ENCODE data around the gene UNC5A.

UNC5A gene

DNA sequence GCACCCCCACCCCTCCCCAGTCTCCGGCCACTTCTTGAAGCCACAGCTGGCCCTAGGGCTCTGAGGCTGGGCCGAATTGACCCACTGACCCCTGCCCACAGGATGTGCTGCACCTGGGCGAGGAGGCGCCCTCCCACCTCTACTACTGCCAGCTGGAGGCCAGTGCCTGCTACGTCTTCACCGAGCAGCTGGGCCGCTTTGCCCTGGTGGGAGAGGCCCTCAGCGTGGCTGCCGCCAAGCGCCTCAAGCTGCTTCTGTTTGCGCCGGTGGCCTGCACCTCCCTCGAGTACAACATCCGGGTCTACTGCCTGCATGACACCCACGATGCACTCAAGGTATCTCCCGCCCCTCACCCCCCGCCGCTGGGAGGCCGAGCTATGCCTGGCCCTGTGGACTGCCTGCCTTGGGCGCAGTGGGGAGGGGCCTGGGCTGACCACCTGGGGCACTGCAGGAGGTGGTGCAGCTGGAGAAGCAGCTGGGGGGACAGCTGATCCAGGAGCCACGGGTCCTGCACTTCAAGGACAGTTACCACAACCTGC lies 67.5 kb downstream of the UNC5A start:
- Histone ChIP-seq H3K27me3 (replicated peaks in 2 of 5; ENCODE audit: control insufficient read depth in 4 of 5, insufficient read depth in 5 of 5, low read length in 4 of 5) (peaks cover 0 to 55% (median 10%) of the 10 kb centered on the region in 5 experiments), H3K4me3 (ENCODE audit: control insufficient read depth in 1 of 7, extremely low read depth in 1 of 7, insufficient read depth in 4 of 7, low read depth in 2 of 7, low read length in 6 of 7) (no peak overlapping the region), H3K27ac (ENCODE audit: insufficient read depth in 1 of 2, low read depth in 1 of 2, low read length in 2 of 2, poor library complexity in 1 of 2, severe bottlenecking in 2 of 2) (no peak overlapping the region), H3K36me3 (ENCODE audit: control insufficient read depth in 4 of 4, insufficient read depth in 4 of 4, low read length in 3 of 4) (no peaks in the 10 kb centered on the region), H3K4me1 (ENCODE audit: control extremely low read depth in 1 of 4, control insufficient read depth in 4 of 4, insufficient read depth in 4 of 4, low read length in 3 of 4) (peaks cover 0 to 18% (median 13%) of the 10 kb centered on the region in 4 experiments), H3K9me3 (ENCODE audit: control extremely low read depth in 1 of 5, control insufficient read depth in 4 of 5, insufficient read depth in 2 of 5, low read depth in 1 of 5, low read length in 4 of 5) (peaks cover 0 to 5% (median 0%) of the 10 kb centered on the region in 5 experiments)
- DNase-seq: no peak
- WGBS (ENCODE audit: insufficient coverage): 93% methylated on average over 20 of the region's 21 CpGs
- CTCF ChIA-PET: interaction anchor here (1.4 kb wide), 1 partner anchor 10 kb away, joined by 3 read pairs; no protein-coding TSS in a partner anchor
- POLR2A ChIA-PET: no interaction called here

GRCh38 chr5:176878463-176878862 lies 68.1 kb downstream of the UNC5A start:
- ChIA-PET POLR2A (no interaction called here), CTCF (interaction anchor here (1.4 kb wide), 1 partner anchor 11 kb away, joined by 3 read pairs; no protein-coding TSS in a partner anchor)
- no peak for DNase-seq
- Histone ChIP-seq H3K27me3 (replicated peaks in 2 of 5; ENCODE audit: control insufficient read depth in 4 of 5, insufficient read depth in 5 of 5, low read length in 4 of 5) (peaks cover 0 to 55% (median 10%) of the 10 kb centered on the region in 5 experiments), H3K36me3 (ENCODE audit: control insufficient read depth in 4 of 4, insufficient read depth in 4 of 4, low read length in 3 of 4) (no peaks in the 10 kb centered on the region), H3K27ac (ENCODE audit: insufficient read depth in 1 of 2, low read depth in 1 of 2, low read length in 2 of 2, poor library complexity in 1 of 2, severe bottlenecking in 2 of 2) (no peak overlapping the region), H3K4me3 (ENCODE audit: control insufficient read depth in 1 of 7, extremely low read depth in 1 of 7, insufficient read depth in 4 of 7, low read depth in 2 of 7, low read length in 6 of 7) (no peak overlapping the region), H3K9me3 (ENCODE audit: control extremely low read depth in 1 of 5, control insufficient read depth in 4 of 5, insufficient read depth in 2 of 5, low read depth in 1 of 5, low read length in 4 of 5) (peaks cover 0 to 5% (median 0%) of the 10 kb centered on the region in 5 experiments), H3K4me1 (ENCODE audit: control extremely low read depth in 1 of 4, control insufficient read depth in 4 of 4, insufficient read depth in 4 of 4, low read length in 3 of 4) (peaks cover 0 to 18% (median 13%) of the 10 kb centered on the region in 4 experiments)
- WGBS (ENCODE audit: insufficient coverage): 94% methylated on average over 8 of the region's 12 CpGs

DNA sequence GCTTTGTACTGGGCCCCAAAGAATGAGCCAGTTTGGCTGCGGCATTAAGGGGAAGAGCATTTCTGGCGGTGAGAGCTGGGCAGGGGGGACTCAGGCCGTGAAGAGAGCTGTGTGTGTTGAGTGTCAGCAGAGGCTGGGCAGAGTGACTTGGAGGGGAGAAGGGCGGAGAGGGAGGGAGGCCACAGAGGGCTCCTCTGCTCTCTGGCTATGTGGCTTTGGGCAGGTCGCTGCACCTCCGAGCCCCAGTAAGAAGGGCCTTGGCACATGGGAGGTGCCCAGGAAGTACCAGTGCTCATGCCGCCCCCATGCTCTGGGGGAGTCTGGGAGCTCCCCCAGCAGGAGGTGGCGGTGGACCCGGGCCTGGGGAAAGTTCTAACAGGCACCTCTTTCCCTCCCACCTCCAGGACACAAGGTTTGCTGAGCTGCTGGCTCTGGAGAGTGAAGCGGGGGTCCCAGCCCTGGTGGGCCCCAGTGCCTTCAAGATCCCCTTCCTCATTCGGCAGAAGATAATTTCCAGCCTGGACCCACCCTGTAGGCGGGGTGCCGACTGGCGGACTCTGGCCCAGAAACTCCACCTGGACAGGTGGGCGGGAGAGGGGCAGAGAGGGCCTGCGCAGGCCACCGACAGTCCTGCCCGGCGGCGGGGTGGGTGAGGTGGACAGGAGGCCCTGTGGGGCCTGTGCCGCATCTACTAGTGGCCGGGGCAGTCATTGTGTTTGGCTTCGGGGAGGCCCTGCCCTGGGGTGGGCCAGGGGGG lies 68.7 kb downstream of the UNC5A start:
- ChIA-PET POLR2A (no interaction called here), CTCF (no interaction called here)
- H3K9me3 ChIP-seq (ENCODE audit: control extremely low read depth in 1 of 5, control insufficient read depth in 4 of 5, insufficient read depth in 2 of 5, low read depth in 1 of 5, low read length in 4 of 5): no peaks in the 10 kb centered on the region
- no peak overlapping the region for H3K27ac ChIP-seq (ENCODE audit: insufficient read depth in 1 of 2, low read depth in 1 of 2, low read length in 2 of 2, poor library complexity in 1 of 2, severe bottlenecking in 2 of 2)
- no peak overlapping the region for H3K4me3 ChIP-seq (ENCODE audit: control insufficient read depth in 1 of 7, extremely low read depth in 1 of 7, insufficient read depth in 4 of 7, low read depth in 2 of 7, low read length in 6 of 7)
- H3K27me3 ChIP-seq (replicated peaks in 2 of 5; ENCODE audit: control insufficient read depth in 4 of 5, insufficient read depth in 5 of 5, low read length in 4 of 5): peaks cover 0 to 55% (median 12%) of the 10 kb centered on the region in 5 experiments
- H3K36me3 ChIP-seq (ENCODE audit: control insufficient read depth in 4 of 4, insufficient read depth in 4 of 4, low read length in 3 of 4): no peaks in the 10 kb centered on the region
- 93% methylated on average over 19 of the region's 23 CpGs for WGBS (ENCODE audit: insufficient coverage)
- no peak for DNase-seq
- H3K4me1 ChIP-seq (ENCODE audit: control extremely low read depth in 1 of 4, control insufficient read depth in 4 of 4, insufficient read depth in 4 of 4, low read length in 3 of 4): peaks cover 0 to 18% (median 13%) of the 10 kb centered on the region in 4 experiments

- CTCF ChIA-PET: no interaction called here
- 88% methylated on average over 21 of the region's 23 CpGs for WGBS (ENCODE audit: insufficient coverage)
Measured at GRCh38 chr5:176879663-176880361, 69.5 kb downstream of the UNC5A start.

GRCh38 chr5:176880366-176881020 lies 70.1 kb downstream of the UNC5A start:
- Histone ChIP-seq H3K4me1 (ENCODE audit: control extremely low read depth in 1 of 4, control insufficient read depth in 4 of 4, insufficient read depth in 4 of 4, low read length in 3 of 4) (peaks cover 0 to 14% (median 11%) of the 10 kb centered on the region in 4 experiments), H3K9me3 (ENCODE audit: control extremely low read depth in 1 of 5, control insufficient read depth in 4 of 5, insufficient read depth in 2 of 5, low read depth in 1 of 5, low read length in 4 of 5) (no peaks in the 10 kb centered on the region), H3K27me3 (replicated peaks in 2 of 5; ENCODE audit: control insufficient read depth in 4 of 5, insufficient read depth in 5 of 5, low read length in 4 of 5) (peaks cover 0 to 42% (median 5%) of the 10 kb centered on the region in 5 experiments), H3K4me3 (ENCODE audit: control insufficient read depth in 1 of 7, extremely low read depth in 1 of 7, insufficient read depth in 4 of 7, low read depth in 2 of 7, low read length in 6 of 7) (no peak overlapping the region), H3K36me3 (ENCODE audit: control insufficient read depth in 4 of 4, insufficient read depth in 4 of 4, low read length in 3 of 4) (no peaks in the 10 kb centered on the region), H3K27ac (ENCODE audit: insufficient read depth in 1 of 2, low read depth in 1 of 2, low read length in 2 of 2, poor library complexity in 1 of 2, severe bottlenecking in 2 of 2) (no peak overlapping the region)
- no peak for DNase-seq
- ChIA-PET POLR2A (no interaction called here), CTCF (no interaction called here)
- 98% methylated on average over 8 of the region's 26 CpGs for WGBS (ENCODE audit: insufficient coverage)

More at GRCh38 chr5:176879663-176880361, 69.5 kb downstream of the UNC5A start:
- H3K27me3 ChIP-seq (replicated peaks in 2 of 5; ENCODE audit: control insufficient read depth in 4 of 5, insufficient read depth in 5 of 5, low read length in 4 of 5): peaks cover 0 to 49% (median 11%) of the 10 kb centered on the region in 5 experiments
- H3K36me3 ChIP-seq (ENCODE audit: control insufficient read depth in 4 of 4, insufficient read depth in 4 of 4, low read length in 3 of 4): no peaks in the 10 kb centered on the region
- peaks cover 0 to 18% (median 13%) of the 10 kb centered on the region in 4 experiments for H3K4me1 ChIP-seq (ENCODE audit: control extremely low read depth in 1 of 4, control insufficient read depth in 4 of 4, insufficient read depth in 4 of 4, low read length in 3 of 4)
- H3K9me3 ChIP-seq (ENCODE audit: control extremely low read depth in 1 of 5, control insufficient read depth in 4 of 5, insufficient read depth in 2 of 5, low read depth in 1 of 5, low read length in 4 of 5): no peaks in the 10 kb centered on the region
- POLR2A ChIA-PET: no interaction called here
- no peak overlapping the region for H3K27ac ChIP-seq (ENCODE audit: insufficient read depth in 1 of 2, low read depth in 1 of 2, low read length in 2 of 2, poor library complexity in 1 of 2, severe bottlenecking in 2 of 2)
- H3K4me3 ChIP-seq (ENCODE audit: control insufficient read depth in 1 of 7, extremely low read depth in 1 of 7, insufficient read depth in 4 of 7, low read depth in 2 of 7, low read length in 6 of 7): no peak overlapping the region
- no peak for DNase-seq

- 99% methylated on average over 21 of the region's 28 CpGs for WGBS (ENCODE audit: insufficient coverage)
- peaks cover 0 to 36% (median 4%) of the 10 kb centered on the region in 5 experiments for H3K27me3 ChIP-seq (replicated peaks in 2 of 5; ENCODE audit: control insufficient read depth in 4 of 5, insufficient read depth in 5 of 5, low read length in 4 of 5)
- H3K9me3 ChIP-seq (ENCODE audit: control extremely low read depth in 1 of 5, control insufficient read depth in 4 of 5, insufficient read depth in 2 of 5, low read depth in 1 of 5, low read length in 4 of 5): no peaks in the 10 kb centered on the region
- peaks cover 0 to 7% (median 4%) of the 10 kb centered on the region in 4 experiments for H3K4me1 ChIP-seq (ENCODE audit: control extremely low read depth in 1 of 4, control insufficient read depth in 4 of 4, insufficient read depth in 4 of 4, low read length in 3 of 4)
- CTCF ChIA-PET: no interaction called here
- H3K27ac ChIP-seq (ENCODE audit: insufficient read depth in 1 of 2, low read depth in 1 of 2, low read length in 2 of 2, poor library complexity in 1 of 2, severe bottlenecking in 2 of 2): no peak overlapping the region
- H3K4me3 ChIP-seq (ENCODE audit: control insufficient read depth in 1 of 7, extremely low read depth in 1 of 7, insufficient read depth in 4 of 7, low read depth in 2 of 7, low read length in 6 of 7): no peak overlapping the region
- no peaks in the 10 kb centered on the region for H3K36me3 ChIP-seq (ENCODE audit: control insufficient read depth in 4 of 4, insufficient read depth in 4 of 4, low read length in 3 of 4)
- POLR2A ChIA-PET: no interaction called here
- no peak for DNase-seq
Measured at GRCh38 chr5:176881021-176881749, 70.8 kb downstream of the UNC5A start.
